Adrenal gland (tissue), 12 donors: Measurements from ENCODE around the gene ARHGEF26. TPM values are rescaled to one million over a fixed set of nuclear protein-coding genes. Genes with fewer than 3 reads are reported as not detected.

Experiments
- DNase-seq, 7 donors: peaks; one replicate each; pipeline ENCODE4 v3.0.0-alpha.2; 2019 to 2020
- H3K27ac ChIP-seq, 5 donors: fragments of 200-600 bp; sonication (generic) in 4 of 5; 1 replicate in 3 of 5; 2 replicates in 2 of 5; pipeline versions ENCODE4 v1.5.1 to v1.8.0; 2016 to 2020; ENCODE audit warnings: mild to moderate bottlenecking in 1 of 5
- H3K27me3 ChIP-seq: fragments of 200-600 bp; 2 replicates; pipeline ENCODE4 v1.8.0; 2021
- H3K36me3 ChIP-seq, 2 donors: fragments of 200-600 bp; replicated peaks in 1 of 2; 1 replicate in 1 of 2; 2 replicates in 1 of 2; pipeline versions ENCODE4 v1.5.1 to v1.8.0; 2018 to 2022
- H3K4me1 ChIP-seq, 2 donors: fragments of 200-600 bp; replicated peaks in 1 of 2; 1 replicate in 1 of 2; 2 replicates in 1 of 2; pipeline versions ENCODE4 v1.5.1 to v1.8.0; 2018 to 2021
- H3K4me3 ChIP-seq, 4 donors: fragments of 200-600 bp; sonication (generic) in 3 of 4; one replicate each; pipeline ENCODE4 v1.5.1; 2016 to 2018
- H3K9me3 ChIP-seq, 3 donors: fragments of 200-600 bp; sonication (generic) in 1 of 3; replicated peaks in 1 of 3; 1 replicate in 2 of 3; 2 replicates in 1 of 3; pipeline versions ENCODE4 v1.5.1 to v1.8.0; 2016 to 2021
- POLR2A ChIP-seq, 2 donors: fragments of 450-650 bp; IDR thresholded peaks; one replicate each; pipeline ENCODE4 v1.6.1; 2017; ENCODE audit warnings: antibody characterized with exemption in 2 of 2, mild to moderate bottlenecking in 2 of 2, moderate library complexity in 1 of 2
- WGBS, 4 donors: extraction: QIAGEN DNeasy Blood & Tissue Kit in 2 of 4; methylation state at CpG; one replicate each; pipeline versions ENCODE4 v1.1.5 to v1.1.7; 2013 to 2017; 5-methylcytosine and 5-hydroxymethylcytosine counted together
- intact Hi-C, 2 donors: fragments of 100-400 bp; cut with DNase I; formaldehyde crosslinking; loops; one replicate each; pipeline versions ENCODE4 v1.14.1 to v1.15.0; 2022 to 2023
- polyA plus RNA-seq, 3 donors: library from polyadenylated mRNA; stranded (reverse); fragments of 200-250 nt in 2 of 3; fragments of 350-450 nt in 1 of 3; fragmentation: Illumina TruSeq in 1 of 3; extraction: RNeasy Lipid Tissue Mini Kit (QIAGEN cat#74804) in 1 of 3; gene quantifications; one replicate each; pipeline ENCODE4 v1.2.3, GENCODE V29; 2013 to 2014
- total RNA-seq, 9 donors: library from RNA; depleted of rRNA in 4 of 9; stranded (reverse); fragments of >200 nt in 4 of 9; fragments of 120-200 nt in 1 of 9; fragmentation: NEBNext Ultra II Directional in 1 of 9; extraction: Animal tissue kit (Norgen Biotek cat#: 25700) in 1 of 9; gene quantifications; one replicate each; pipeline versions ENCODE4 v1.1.0 to v1.2.4, GENCODE V29; 2013 to 2023
- TF ChIP-seq, protein P1 (sequence below), 6 experiments: fragments of 450-650 bp in 4 of 6; fragments of 200-600 bp in 2 of 6; sonication (generic) in 1 of 6; IDR thresholded peaks; 1 replicate in 5 of 6; 2 replicates in 1 of 6; pipeline versions ENCODE4 v1.5.1 to v1.8.0; 2016 to 2021; ENCODE audit warnings: antibody characterized with exemption in 6 of 6, mild to moderate bottlenecking in 2 of 6, moderate library complexity in 1 of 6
- donor health status: healthy with polysubstance abuse.
- donor health status: Bipolar disorder and iron deficiency.
- donor health status: DM: yes; HTN: yes; CAD: no.
- donor health status: DM: no; HTN: no; CAD: no.
- donor health status: DM: no; HTN: no; CAD: no.
- donor health status: DM: yes; HTN: yes; CAD: no.

The ARHGEF26 gene
- total and polyA plus RNA-seq, 12 donors: 1.4 to 9.9 (median 3.8) TPM

DNA sequence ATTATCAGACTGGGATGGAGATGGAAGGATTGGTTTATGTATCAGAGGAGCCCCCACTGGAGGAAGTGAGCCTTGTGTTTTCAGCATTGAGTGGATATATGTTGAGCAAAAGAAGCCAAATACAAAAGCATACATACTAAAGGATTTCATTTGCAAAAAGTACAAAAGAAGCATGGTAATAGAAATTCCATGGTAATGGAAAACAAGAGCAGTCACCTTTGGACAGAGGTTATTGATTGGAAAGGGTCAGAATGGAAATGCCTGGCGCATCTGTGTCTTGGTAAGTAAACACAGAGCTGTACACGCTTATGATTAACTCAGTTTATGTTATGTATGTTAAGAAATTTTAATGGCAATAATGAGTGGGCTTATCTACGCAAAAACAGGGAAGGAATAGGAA, 130.4 kb downstream of the ARHGEF26 start:
- TF ChIP-seq POLR2A (IDR thresholded peaks at IDR 0.05): no peak
- TF ChIP-seq, protein P1, sequence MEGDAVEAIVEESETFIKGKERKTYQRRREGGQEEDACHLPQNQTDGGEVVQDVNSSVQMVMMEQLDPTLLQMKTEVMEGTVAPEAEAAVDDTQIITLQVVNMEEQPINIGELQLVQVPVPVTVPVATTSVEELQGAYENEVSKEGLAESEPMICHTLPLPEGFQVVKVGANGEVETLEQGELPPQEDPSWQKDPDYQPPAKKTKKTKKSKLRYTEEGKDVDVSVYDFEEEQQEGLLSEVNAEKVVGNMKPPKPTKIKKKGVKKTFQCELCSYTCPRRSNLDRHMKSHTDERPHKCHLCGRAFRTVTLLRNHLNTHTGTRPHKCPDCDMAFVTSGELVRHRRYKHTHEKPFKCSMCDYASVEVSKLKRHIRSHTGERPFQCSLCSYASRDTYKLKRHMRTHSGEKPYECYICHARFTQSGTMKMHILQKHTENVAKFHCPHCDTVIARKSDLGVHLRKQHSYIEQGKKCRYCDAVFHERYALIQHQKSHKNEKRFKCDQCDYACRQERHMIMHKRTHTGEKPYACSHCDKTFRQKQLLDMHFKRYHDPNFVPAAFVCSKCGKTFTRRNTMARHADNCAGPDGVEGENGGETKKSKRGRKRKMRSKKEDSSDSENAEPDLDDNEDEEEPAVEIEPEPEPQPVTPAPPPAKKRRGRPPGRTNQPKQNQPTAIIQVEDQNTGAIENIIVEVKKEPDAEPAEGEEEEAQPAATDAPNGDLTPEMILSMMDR (IDR thresholded peaks at IDR 0.05): no peak
- peaks cover 0 to 20% of the 10 kb centered on the region in 2 donors for H3K36me3 ChIP-seq
- 96 to 98% (median 97%) methylated on average over 3 of the region's 3 CpGs for WGBS, 4 donors
- H3K4me3 ChIP-seq: no peak overlapping the region
- H3K27ac ChIP-seq: no peak overlapping the region
- no peaks in the 10 kb centered on the region for H3K27me3 ChIP-seq
- no peak for DNase-seq
- intact Hi-C loops: loop anchor here in 1 of 2 donors (5.0 kb wide), 1 partner anchor 154 kb away; no protein-coding TSS in a partner anchor
- H3K9me3 ChIP-seq: no peaks in the 10 kb centered on the region
- H3K4me1 ChIP-seq: peaks cover 0 to 5% of the 10 kb centered on the region in 2 donors

DNA sequence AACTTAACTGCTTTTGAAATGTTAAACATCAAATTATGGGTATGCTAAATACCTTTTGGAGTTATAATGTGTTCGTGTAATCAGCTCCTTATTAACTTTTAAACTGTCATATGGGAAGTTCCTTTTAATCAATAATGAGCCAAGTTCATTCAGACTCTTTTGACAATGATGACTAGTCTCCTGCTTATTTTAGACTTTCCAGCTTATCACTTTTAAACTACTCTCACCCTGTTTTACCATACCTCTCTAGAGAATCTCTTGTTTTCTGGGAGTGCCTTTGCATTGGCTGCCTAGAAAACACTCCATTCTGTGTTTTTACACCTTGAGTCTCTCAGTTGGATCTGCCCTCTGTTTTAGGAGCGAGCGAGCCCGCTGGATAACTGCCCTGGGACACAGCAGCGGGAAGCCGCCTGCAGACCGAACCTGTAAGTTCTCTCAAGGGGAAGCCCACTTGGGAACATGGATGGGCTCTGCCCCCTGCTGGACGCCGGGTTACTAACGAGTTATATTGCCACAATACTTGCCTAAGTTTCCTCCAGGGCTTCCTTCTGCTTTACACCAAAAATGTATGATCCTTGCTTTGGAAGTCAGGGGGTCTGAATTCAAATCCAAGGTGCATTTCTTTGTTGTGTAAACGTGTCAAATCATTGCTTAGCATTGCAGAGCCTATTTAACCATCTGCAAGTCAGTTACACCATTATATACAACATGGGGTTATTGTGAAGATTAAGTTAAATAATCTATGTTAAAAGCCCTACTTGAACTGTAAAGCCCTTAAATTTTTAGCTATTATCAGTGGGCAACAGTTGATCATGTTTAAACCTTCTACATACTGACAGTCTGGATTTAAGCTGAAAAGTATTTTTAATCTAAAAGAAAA, 131.8 kb downstream of the ARHGEF26 start:
- Histone ChIP-seq H3K4me3 (no peak overlapping the region), H3K4me1 (peaks cover 0 to 5% of the 10 kb centered on the region in 2 donors), H3K36me3 (peaks cover 0 to 25% of the 10 kb centered on the region in 2 donors), H3K9me3 (no peaks in the 10 kb centered on the region), H3K27ac (no peak overlapping the region), H3K27me3 (no peaks in the 10 kb centered on the region)
- DNase-seq: peak; percentile 81 to 96 (median 89)
- intact Hi-C loops: loop anchor here in 1 of 2 donors (5.0 kb wide), 1 partner anchor 156 kb away; no protein-coding TSS in a partner anchor
- WGBS, 4 donors: 8 to 17% (median 10%) methylated on average over 11 of the region's 11 CpGs
- TF ChIP-seq POLR2A (IDR thresholded peaks at IDR 0.05): no peak
- TF ChIP-seq, protein P1 (IDR thresholded peaks at IDR 0.05): peak; percentile 71 to 88 (median 82)

DNA sequence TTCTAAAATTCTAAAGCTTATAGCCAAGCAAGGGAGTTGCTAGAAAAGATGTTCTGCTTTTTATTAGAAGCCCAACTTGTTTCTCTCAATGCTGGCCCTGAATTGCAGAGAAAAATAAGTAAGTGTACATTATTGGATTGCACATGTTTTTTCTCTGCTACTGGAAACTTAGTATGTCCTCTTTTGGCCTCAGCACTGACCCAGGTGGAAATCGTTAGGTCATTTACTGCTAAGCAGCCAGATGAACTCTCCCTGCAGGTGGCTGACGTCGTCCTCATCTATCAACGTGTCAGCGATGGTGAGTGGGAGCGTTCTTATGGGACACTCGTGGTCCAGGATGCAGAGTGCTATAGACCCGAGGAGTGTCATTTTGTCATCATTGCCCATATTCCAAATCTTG, 133.3 kb downstream of the ARHGEF26 start:
- WGBS, 4 donors: 78 to 82% (median 79%) methylated on average over 7 to 8 of the region's 8 CpGs
- TF ChIP-seq POLR2A (IDR thresholded peaks at IDR 0.05): no peak
- TF ChIP-seq, protein P1 (IDR thresholded peaks at IDR 0.05): no peak
- intact Hi-C loops: loop anchor here in 1 of 2 donors (5.0 kb wide), 1 partner anchor 157 kb away; no protein-coding TSS in a partner anchor
- peaks cover 0 to 34% of the 10 kb centered on the region in 2 donors for H3K36me3 ChIP-seq
- H3K4me3 ChIP-seq: no peak overlapping the region
- H3K27ac ChIP-seq: no peak overlapping the region
- H3K9me3 ChIP-seq: no peaks in the 10 kb centered on the region
- peaks cover 0 to 5% of the 10 kb centered on the region in 2 donors for H3K4me1 ChIP-seq
- no peak for DNase-seq
- H3K27me3 ChIP-seq: no peaks in the 10 kb centered on the region

DNA sequence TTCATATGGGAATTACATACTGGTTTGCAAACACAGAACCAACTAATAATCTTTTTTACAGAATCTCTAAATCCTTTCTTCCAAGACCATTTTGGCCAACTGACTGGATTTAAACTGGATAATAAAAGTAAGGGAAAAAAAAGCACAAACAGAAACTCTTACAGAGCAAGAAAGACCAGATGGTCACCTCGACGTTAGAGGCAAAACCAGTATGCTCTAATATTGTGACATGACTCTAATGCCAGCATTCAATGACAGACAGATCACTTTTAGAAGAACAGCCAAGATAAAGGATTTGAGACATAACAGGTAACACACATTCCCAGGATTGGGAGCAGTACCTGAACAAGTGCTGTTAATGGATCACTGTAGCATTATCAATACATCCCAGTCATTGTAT, 152.2 kb downstream of the ARHGEF26 start:
- 78 to 87% (median 81%) methylated on average over 2 of the region's 2 CpGs for WGBS, 4 donors
- no peak overlapping the region for H3K4me3 ChIP-seq
- H3K27ac ChIP-seq: no peak overlapping the region
- TF ChIP-seq, protein P1 (IDR thresholded peaks at IDR 0.05): no peak
- TF ChIP-seq POLR2A (IDR thresholded peaks at IDR 0.05): no peak
- H3K4me1 ChIP-seq: no peaks in the 10 kb centered on the region
- H3K9me3 ChIP-seq: no peaks in the 10 kb centered on the region
- no peaks in the 10 kb centered on the region for H3K27me3 ChIP-seq
- intact Hi-C loops: no loop called here
- no peak for DNase-seq
- peaks cover 0 to 32% of the 10 kb centered on the region in 2 donors for H3K36me3 ChIP-seq
